GM12865 (cell line): ENCODE results near the gene ARHGEF17.
"Not testable (repeated sequence)": the region's sequence is repeated elsewhere in the genome, so short reads cannot be mapped to it uniquely, and the experiment has no call there.

Experiments
- DNase-seq: peaks from one replicate; pipeline ENCODE4 v3.0.0; 2010; ENCODE audit warnings: low read depth
- H3K4me3 ChIP-seq: 2 replicates; pipeline ENCODE4 v1.5.1; 2011; ENCODE audit warnings: mild to moderate bottlenecking, low read depth, low read length, control low read depth
- CTCF ChIP-seq: IDR thresholded peaks from 2 replicates; pipeline ENCODE4 v1.5.1; 2011; ENCODE audit warnings: low read length, control low read depth, low read depth, inconsistent platforms; ENCODE audit not compliant: insufficient read depth; ENCODE audit errors: missing control alignments

Gene ARHGEF17

GRCh38 chr11:73273222-73273895 is 34.7 kb upstream of the ARHGEF17 start:
- no peak for DNase-seq
- no peak for TF ChIP-seq CTCF
- no peak overlapping the region for H3K4me3 ChIP-seq

- H3K4me3 ChIP-seq, DNase-seq: not testable (repeated sequence)
Measured at GRCh38 chr11:73274191-73274590, 33.9 kb upstream of the ARHGEF17 start.

GRCh38 chr11:73274722-73275380 is 33.2 kb upstream of the ARHGEF17 start:
- DNase-seq: no peak
- no peak overlapping the region for H3K4me3 ChIP-seq
- TF ChIP-seq CTCF: no peak

- H3K4me3 ChIP-seq: no peak overlapping the region
- TF ChIP-seq CTCF: no peak
Measured at GRCh38 chr11:73275381-73275750, 32.7 kb upstream of the ARHGEF17 start.

GRCh38 chr11:73277467-73277866 is 30.6 kb upstream of the ARHGEF17 start:
- no peak for DNase-seq

More at GRCh38 chr11:73275381-73275750, 32.7 kb upstream of the ARHGEF17 start:
- no peak for DNase-seq

GRCh38 chr11:73280626-73281025 is 27.4 kb upstream of the ARHGEF17 start:
- TF ChIP-seq CTCF: no peak
- no peak for DNase-seq
- H3K4me3 ChIP-seq: no peak overlapping the region

More at GRCh38 chr11:73277467-73277866, 30.6 kb upstream of the ARHGEF17 start:
- H3K4me3 ChIP-seq: no peak overlapping the region
- TF ChIP-seq CTCF: no peak

- TF ChIP-seq CTCF: no peak
- H3K4me3 ChIP-seq: no peak overlapping the region
- no peak for DNase-seq
Measured at GRCh38 chr11:73281201-73281741, 26.8 kb upstream of the ARHGEF17 start.
